ENCODE data around the gene DARS2.
"Not testable (repeated sequence)": the region's sequence is repeated elsewhere in the genome, so short reads cannot be mapped to it uniquely, and the experiment has no call there.

DNA sequence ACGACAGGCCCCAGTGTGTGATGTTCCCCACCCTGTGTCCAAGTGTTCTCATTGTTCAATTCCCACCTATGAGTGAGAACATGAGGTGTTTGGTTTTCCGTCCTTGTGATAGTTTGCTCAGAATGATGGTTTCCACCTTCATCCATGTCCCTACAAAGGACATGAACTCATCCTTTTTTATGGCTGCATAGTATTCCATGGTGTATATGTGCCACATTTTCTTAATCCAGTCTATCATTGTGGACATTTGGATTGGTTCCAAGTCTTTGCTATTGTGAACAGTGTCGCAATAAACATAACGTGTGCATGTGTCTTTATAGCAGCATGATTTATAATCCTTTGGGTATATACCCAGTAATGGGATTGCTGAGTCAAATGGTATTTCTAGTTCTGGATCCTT is 56.6 kb downstream of the DARS2 start:
- TF ChIP-seq, protein P1, sequence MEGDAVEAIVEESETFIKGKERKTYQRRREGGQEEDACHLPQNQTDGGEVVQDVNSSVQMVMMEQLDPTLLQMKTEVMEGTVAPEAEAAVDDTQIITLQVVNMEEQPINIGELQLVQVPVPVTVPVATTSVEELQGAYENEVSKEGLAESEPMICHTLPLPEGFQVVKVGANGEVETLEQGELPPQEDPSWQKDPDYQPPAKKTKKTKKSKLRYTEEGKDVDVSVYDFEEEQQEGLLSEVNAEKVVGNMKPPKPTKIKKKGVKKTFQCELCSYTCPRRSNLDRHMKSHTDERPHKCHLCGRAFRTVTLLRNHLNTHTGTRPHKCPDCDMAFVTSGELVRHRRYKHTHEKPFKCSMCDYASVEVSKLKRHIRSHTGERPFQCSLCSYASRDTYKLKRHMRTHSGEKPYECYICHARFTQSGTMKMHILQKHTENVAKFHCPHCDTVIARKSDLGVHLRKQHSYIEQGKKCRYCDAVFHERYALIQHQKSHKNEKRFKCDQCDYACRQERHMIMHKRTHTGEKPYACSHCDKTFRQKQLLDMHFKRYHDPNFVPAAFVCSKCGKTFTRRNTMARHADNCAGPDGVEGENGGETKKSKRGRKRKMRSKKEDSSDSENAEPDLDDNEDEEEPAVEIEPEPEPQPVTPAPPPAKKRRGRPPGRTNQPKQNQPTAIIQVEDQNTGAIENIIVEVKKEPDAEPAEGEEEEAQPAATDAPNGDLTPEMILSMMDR (IDR thresholded peaks at IDR 0.05), result not testable (repeated sequence)
- not testable (repeated sequence) for TF ChIP-seq POLR2AphosphoS5 (IDR thresholded peaks at IDR 0.05)
